Epithelial cell of esophagus (primary cell): ENCODE data around the gene GALNTL6.
A peak's percentile ranks its signal among the peaks of the same experiment; 100 is the strongest.

Experiments used
- DNase-seq: peaks from one replicate; pipeline ENCODE4 v3.0.0; 2010; ENCODE audit warnings: low read depth
- H3K4me3 ChIP-seq: 2 replicates; pipeline ENCODE4 v1.5.1; 2011; ENCODE audit warnings: mild to moderate bottlenecking, low read length, control low read depth
- TF ChIP-seq, protein P1 (sequence below): IDR thresholded peaks from 2 replicates; pipeline ENCODE4 v1.5.1; 2011; ENCODE audit warnings: low read depth, mild to moderate bottlenecking, low read length, control low read depth, inconsistent platforms; ENCODE audit not compliant: insufficient read depth; ENCODE audit errors: missing control alignments

The GALNTL6 gene

DNA sequence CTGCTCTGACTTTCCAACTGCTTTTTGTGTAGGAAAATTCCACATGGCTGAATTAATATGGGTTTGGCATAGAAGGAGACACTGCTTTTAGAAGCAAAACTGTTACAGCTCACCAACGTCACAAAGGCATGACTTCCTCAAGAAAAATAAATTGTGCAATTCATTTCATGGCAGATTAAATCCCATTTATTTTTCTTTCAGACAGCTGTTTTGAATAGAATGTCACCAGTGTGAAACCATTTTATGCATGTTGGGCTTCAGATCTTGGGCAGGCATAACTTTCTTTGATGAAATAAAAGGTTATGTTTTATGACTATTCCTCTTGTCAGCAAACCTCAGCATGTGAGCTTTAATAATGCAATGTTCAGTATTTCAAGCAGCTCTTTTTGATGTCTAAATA, 542.8 kb downstream of the GALNTL6 start:
- TF ChIP-seq, protein P1, sequence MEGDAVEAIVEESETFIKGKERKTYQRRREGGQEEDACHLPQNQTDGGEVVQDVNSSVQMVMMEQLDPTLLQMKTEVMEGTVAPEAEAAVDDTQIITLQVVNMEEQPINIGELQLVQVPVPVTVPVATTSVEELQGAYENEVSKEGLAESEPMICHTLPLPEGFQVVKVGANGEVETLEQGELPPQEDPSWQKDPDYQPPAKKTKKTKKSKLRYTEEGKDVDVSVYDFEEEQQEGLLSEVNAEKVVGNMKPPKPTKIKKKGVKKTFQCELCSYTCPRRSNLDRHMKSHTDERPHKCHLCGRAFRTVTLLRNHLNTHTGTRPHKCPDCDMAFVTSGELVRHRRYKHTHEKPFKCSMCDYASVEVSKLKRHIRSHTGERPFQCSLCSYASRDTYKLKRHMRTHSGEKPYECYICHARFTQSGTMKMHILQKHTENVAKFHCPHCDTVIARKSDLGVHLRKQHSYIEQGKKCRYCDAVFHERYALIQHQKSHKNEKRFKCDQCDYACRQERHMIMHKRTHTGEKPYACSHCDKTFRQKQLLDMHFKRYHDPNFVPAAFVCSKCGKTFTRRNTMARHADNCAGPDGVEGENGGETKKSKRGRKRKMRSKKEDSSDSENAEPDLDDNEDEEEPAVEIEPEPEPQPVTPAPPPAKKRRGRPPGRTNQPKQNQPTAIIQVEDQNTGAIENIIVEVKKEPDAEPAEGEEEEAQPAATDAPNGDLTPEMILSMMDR, result no peak
- no peak overlapping the region for H3K4me3 ChIP-seq
- DNase-seq, result no peak

- H3K4me3 ChIP-seq, result no peak overlapping the region
- TF ChIP-seq, protein P1, result no peak
- no peak for DNase-seq
These were observed 543.9 kb downstream of the GALNTL6 start for GRCh38 chr4:172357006-172357540.

DNA sequence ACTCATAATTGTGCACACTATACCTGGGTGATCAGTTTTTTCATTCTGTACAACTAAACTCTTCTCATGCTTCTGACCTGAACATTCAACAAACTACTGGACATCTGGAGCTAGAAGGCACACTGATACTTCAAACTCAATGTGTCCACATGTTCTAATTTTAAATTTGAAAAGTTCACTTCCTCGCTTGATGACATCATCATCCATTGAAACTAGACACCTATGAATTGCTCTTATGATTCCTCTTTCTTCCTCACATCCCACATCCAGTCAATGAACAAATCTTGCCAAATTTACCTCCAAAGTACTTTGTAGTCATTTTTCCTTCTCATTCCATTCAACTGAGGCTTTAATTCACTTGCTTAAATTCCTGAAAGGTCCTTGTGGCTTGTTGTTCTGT, 549.4 kb downstream of the GALNTL6 start:
- DNase-seq, result no peak
- TF ChIP-seq, protein P1, result no peak
- no peak overlapping the region for H3K4me3 ChIP-seq

DNA sequence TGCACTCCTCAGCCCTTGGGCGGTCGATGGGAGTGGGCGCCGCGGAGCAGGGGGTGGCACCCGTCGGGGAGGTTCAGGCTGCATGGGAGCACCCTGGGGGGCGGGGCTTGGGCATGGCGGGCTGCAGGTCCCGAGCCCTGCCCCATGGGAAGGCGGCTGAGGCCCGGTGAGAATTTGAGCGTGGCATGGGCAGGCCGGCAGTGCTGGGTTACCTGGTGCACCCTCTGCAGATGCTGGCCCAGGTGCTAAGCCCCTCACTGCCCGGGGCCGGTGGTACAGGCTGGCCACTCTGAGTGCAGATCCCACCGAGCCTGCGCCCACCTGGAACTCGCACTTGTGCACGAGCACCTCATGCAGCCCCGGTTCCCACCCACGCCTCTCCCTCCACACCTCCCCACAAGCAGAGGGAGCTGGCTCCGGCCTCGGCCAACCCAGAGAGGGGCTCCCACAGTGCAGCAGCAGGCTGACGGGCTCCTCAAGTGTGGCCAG, 556.3 kb downstream of the GALNTL6 start:
- no peak overlapping the region for H3K4me3 ChIP-seq
- DNase-seq, result no peak
- TF ChIP-seq, protein P1, result no peak

- TF ChIP-seq, protein P1, result no peak
- no peak overlapping the region for H3K4me3 ChIP-seq
- DNase-seq, result no peak
These were observed 564.4 kb downstream of the GALNTL6 start for GRCh38 chr4:172377486-172378140.

DNA sequence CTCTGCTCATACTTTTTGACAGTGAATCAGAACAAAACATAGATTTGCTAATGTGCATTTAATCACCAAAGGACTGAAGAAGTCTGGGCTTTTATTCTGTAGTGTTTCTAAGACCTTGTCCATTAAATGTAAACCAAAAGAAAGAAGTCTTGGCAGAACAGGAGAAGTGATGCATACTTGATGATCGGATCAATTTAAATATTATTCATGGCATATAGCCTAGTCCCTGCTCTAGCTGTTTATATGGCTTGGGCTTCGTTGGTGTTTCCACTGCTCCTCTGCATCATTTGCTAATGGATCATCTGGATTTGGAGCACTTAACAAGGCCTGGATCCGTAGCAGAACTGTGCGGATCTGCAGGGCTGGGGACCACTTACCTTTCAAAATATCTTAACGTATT, 566.6 kb downstream of the GALNTL6 start:
- H3K4me3 ChIP-seq, result no peak overlapping the region
- DNase-seq, result no peak
- TF ChIP-seq, protein P1, result no peak

DNA sequence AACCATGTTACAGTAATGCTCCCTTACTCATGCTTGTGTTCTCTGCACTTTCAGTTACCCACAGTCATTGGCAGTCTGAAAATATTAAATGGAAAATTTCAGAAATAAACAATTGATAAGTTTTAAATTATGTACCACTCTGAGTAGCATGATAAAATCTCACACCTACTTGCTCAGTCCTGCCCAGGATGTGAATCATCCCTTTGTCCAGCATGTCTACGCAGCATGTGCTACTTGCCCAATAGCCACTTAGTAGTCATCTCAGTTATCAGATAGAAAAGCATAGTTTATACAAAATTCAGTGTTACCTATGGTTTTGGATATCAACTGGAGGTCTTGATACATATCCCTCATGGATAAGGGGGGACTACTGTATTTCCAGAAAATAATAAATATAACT, 577.1 kb downstream of the GALNTL6 start:
- TF ChIP-seq, protein P1, result no peak
- DNase-seq, result peak; percentile 93
- no peak overlapping the region for H3K4me3 ChIP-seq
